ENCODE measurements around the gene RETREG2.

The RETREG2 gene

GRCh38 chr2:219131744-219132143 lies 46.3 kb upstream of the RETREG2 start:
- Histone ChIP-seq H2BK5ac (ENCODE audit: low read length) (no peak overlapping the region), H3K9ac (ENCODE audit: low read depth, low read length, poor library complexity) (no peak overlapping the region), H3K4me3 (ENCODE audit: low read length in 2 of 2) (no peak overlapping the region), H3K4ac (ENCODE audit: low read length) (no peak overlapping the region), H2BK12ac (ENCODE audit: low read length) (no peak overlapping the region), H3K79me1 (ENCODE audit: low read depth, low read length) (no peaks in the 10 kb centered on the region), H3K9me3 (replicated peaks in 1 of 2; ENCODE audit: control insufficient read depth in 2 of 2, insufficient read depth in 1 of 2, low read depth in 1 of 2, low read length in 2 of 2) (no peaks in the 10 kb centered on the region), H3K14ac (ENCODE audit: low read length) (no peak overlapping the region), H3K4me2 (ENCODE audit: insufficient read depth, low read length, poor library complexity, severe bottlenecking) (no peak overlapping the region), H2BK15ac (ENCODE audit: low read length) (no peak overlapping the region), H3K4me1 (ENCODE audit: control insufficient read depth in 2 of 2, insufficient read depth in 1 of 2, low read depth in 1 of 2, low read length in 2 of 2) (no peaks in the 10 kb centered on the region), H2BK120ac (ENCODE audit: low read depth, low read length) (no peak overlapping the region), H4K91ac (ENCODE audit: low read depth, low read length, poor library complexity) (no peak overlapping the region), H4K8ac (ENCODE audit: low read depth, low read length) (no peak overlapping the region), H3K27ac (replicated peaks; ENCODE audit: low read length) (no peak overlapping the region), H3K18ac (ENCODE audit: low read length) (no peak overlapping the region), H2AFZ (ENCODE audit: low read length) (no peak overlapping the region), H3K27me3 (ENCODE audit: control insufficient read depth in 3 of 3, insufficient read depth in 3 of 3, low read depth in 1 of 3, low read length in 3 of 3) (no peaks in the 10 kb centered on the region), H3K23ac (ENCODE audit: low read depth, low read length, poor library complexity) (no peak overlapping the region), H3K36me3 (replicated peaks in 1 of 2; ENCODE audit: control insufficient read depth in 2 of 2, insufficient read depth in 2 of 2, low read length in 2 of 2) (peaks cover 0 to 1% of the 10 kb centered on the region in 2 donors), H2AK5ac (ENCODE audit: low read depth, low read length) (no peak overlapping the region)
- DNase-seq (ENCODE audit: low spot score) = no peak
- no CpG with 5 or more reads among the region's 4 CpGs for WGBS, 2 donors (ENCODE audit: extremely low coverage in 2 of 2, insufficient read length in 2 of 2, insufficient replicate concordance in 1 of 2)

GRCh38 chr2:219133976-219134375 lies 44.1 kb upstream of the RETREG2 start:
- no peak overlapping the region for H2BK15ac ChIP-seq (ENCODE audit: low read length)
- H3K18ac ChIP-seq (ENCODE audit: low read length) = no peak overlapping the region
- peaks cover 1 to 8% of the 10 kb centered on the region in 2 donors for H3K36me3 ChIP-seq (replicated peaks in 1 of 2; ENCODE audit: control insufficient read depth in 2 of 2, insufficient read depth in 2 of 2, low read length in 2 of 2)
- no peak overlapping the region for H3K4ac ChIP-seq (ENCODE audit: low read length)
- H4K8ac ChIP-seq (ENCODE audit: low read depth, low read length) = no peak overlapping the region
- 100% methylated on average over 1 of the region's 4 CpGs; no CpG with 5 or more reads in 1 of the 2 donors for WGBS, 2 donors (ENCODE audit: extremely low coverage in 2 of 2, insufficient read length in 2 of 2, insufficient replicate concordance in 1 of 2)
- no peak overlapping the region for H3K27ac ChIP-seq (replicated peaks; ENCODE audit: low read length)
- H3K9ac ChIP-seq (ENCODE audit: low read depth, low read length, poor library complexity) = no peak overlapping the region
- no peak overlapping the region for H3K4me2 ChIP-seq (ENCODE audit: insufficient read depth, low read length, poor library complexity, severe bottlenecking)
- no peak overlapping the region for H3K23ac ChIP-seq (ENCODE audit: low read depth, low read length, poor library complexity)
- H2AFZ ChIP-seq (ENCODE audit: low read length) = no peak overlapping the region
- no peak overlapping the region for H2BK120ac ChIP-seq (ENCODE audit: low read depth, low read length)
- no peak overlapping the region for H2AK5ac ChIP-seq (ENCODE audit: low read depth, low read length)
- H3K4me3 ChIP-seq (ENCODE audit: low read length in 2 of 2) = no peak overlapping the region
- H2BK5ac ChIP-seq (ENCODE audit: low read length) = no peak overlapping the region
- no peak overlapping the region for H3K14ac ChIP-seq (ENCODE audit: low read length)
- DNase-seq (ENCODE audit: low spot score) = no peak
- no peak overlapping the region for H4K91ac ChIP-seq (ENCODE audit: low read depth, low read length, poor library complexity)
- no peaks in the 10 kb centered on the region for H3K4me1 ChIP-seq (ENCODE audit: control insufficient read depth in 2 of 2, insufficient read depth in 1 of 2, low read depth in 1 of 2, low read length in 2 of 2)
- no peaks in the 10 kb centered on the region for H3K27me3 ChIP-seq (ENCODE audit: control insufficient read depth in 3 of 3, insufficient read depth in 3 of 3, low read depth in 1 of 3, low read length in 3 of 3)
- no peaks in the 10 kb centered on the region for H3K79me1 ChIP-seq (ENCODE audit: low read depth, low read length)
- no peaks in the 10 kb centered on the region for H3K9me3 ChIP-seq (replicated peaks in 1 of 2; ENCODE audit: control insufficient read depth in 2 of 2, insufficient read depth in 1 of 2, low read depth in 1 of 2, low read length in 2 of 2)
- no peak overlapping the region for H2BK12ac ChIP-seq (ENCODE audit: low read length)

DNA sequence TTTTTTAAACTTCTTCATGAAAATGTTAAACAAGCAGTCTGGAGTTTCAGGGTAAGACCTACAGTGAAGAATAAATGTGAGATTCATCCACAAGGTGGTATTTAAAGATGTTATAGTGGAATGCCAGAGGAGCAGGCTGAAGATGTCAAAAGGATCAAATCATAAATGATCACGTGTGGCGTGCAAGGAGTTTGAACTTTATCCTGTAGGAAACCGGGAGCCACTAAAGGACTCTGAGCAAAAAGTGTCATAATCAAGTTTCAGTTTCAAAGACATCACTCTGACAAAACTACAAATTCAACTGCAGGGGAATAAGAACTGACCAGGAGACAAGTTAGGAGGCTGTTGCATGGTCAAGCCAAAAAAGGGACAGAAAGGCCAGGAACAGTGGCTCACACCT lies 37.4 kb upstream of the RETREG2 start:
- Histone ChIP-seq H3K9me3 (replicated peaks in 1 of 2; ENCODE audit: control insufficient read depth in 2 of 2, insufficient read depth in 1 of 2, low read depth in 1 of 2, low read length in 2 of 2) (no peaks in the 10 kb centered on the region), H4K8ac (ENCODE audit: low read depth, low read length) (no peak overlapping the region), H2BK15ac (ENCODE audit: low read length) (no peak overlapping the region), H3K79me1 (ENCODE audit: low read depth, low read length) (no peaks in the 10 kb centered on the region), H3K14ac (ENCODE audit: low read length) (no peak overlapping the region), H2AK5ac (ENCODE audit: low read depth, low read length) (no peak overlapping the region), H3K4me2 (ENCODE audit: insufficient read depth, low read length, poor library complexity, severe bottlenecking) (no peak overlapping the region), H3K4me1 (ENCODE audit: control insufficient read depth in 2 of 2, insufficient read depth in 1 of 2, low read depth in 1 of 2, low read length in 2 of 2) (no peaks in the 10 kb centered on the region), H3K27me3 (ENCODE audit: control insufficient read depth in 3 of 3, insufficient read depth in 3 of 3, low read depth in 1 of 3, low read length in 3 of 3) (no peaks in the 10 kb centered on the region), H3K23ac (ENCODE audit: low read depth, low read length, poor library complexity) (no peak overlapping the region), H3K36me3 (replicated peaks in 1 of 2; ENCODE audit: control insufficient read depth in 2 of 2, insufficient read depth in 2 of 2, low read length in 2 of 2) (peaks cover 2 to 46% of the 10 kb centered on the region in 2 donors), H3K4me3 (ENCODE audit: low read length in 2 of 2) (no peak overlapping the region), H3K18ac (ENCODE audit: low read length) (no peak overlapping the region), H3K4ac (ENCODE audit: low read length) (no peak overlapping the region), H2BK5ac (ENCODE audit: low read length) (no peak overlapping the region), H2BK120ac (ENCODE audit: low read depth, low read length) (no peak overlapping the region), H2AFZ (ENCODE audit: low read length) (no peak overlapping the region), H3K27ac (replicated peaks; ENCODE audit: low read length) (no peak overlapping the region), H3K9ac (ENCODE audit: low read depth, low read length, poor library complexity) (no peak overlapping the region), H2BK12ac (ENCODE audit: low read length) (no peak overlapping the region), H4K91ac (ENCODE audit: low read depth, low read length, poor library complexity) (no peak overlapping the region)
- DNase-seq (ENCODE audit: low spot score) = no peak
- no CpG with 5 or more reads among the region's 3 CpGs for WGBS, 2 donors (ENCODE audit: extremely low coverage in 2 of 2, insufficient read length in 2 of 2, insufficient replicate concordance in 1 of 2)

DNA sequence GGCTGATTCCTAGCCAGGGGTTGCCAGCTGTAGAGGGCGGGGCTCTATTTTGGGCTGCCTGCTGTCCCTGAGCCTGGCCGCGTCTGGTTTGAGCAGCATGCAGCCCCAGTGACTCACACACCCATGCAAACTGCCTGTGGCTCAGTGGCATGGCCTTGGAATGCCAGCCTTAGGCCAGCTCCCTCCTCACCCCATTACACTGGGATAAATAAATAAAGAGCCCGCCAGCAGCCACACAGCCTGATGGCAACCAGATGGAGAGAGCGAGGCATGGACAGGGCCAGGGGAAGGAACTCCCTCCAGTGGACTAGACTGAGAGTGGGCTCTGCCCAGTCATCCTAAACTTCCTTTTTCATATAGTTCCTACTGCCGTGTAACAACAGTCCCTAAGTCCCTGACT lies 35.7 kb upstream of the RETREG2 start:
- Histone ChIP-seq H3K9me3 (replicated peaks in 1 of 2; ENCODE audit: control insufficient read depth in 2 of 2, insufficient read depth in 1 of 2, low read depth in 1 of 2, low read length in 2 of 2) (no peaks in the 10 kb centered on the region), H3K27ac (replicated peaks; ENCODE audit: low read length) (no peak overlapping the region), H3K4me1 (ENCODE audit: control insufficient read depth in 2 of 2, insufficient read depth in 1 of 2, low read depth in 1 of 2, low read length in 2 of 2) (no peaks in the 10 kb centered on the region), H3K4me2 (ENCODE audit: insufficient read depth, low read length, poor library complexity, severe bottlenecking) (no peak overlapping the region), H3K23ac (ENCODE audit: low read depth, low read length, poor library complexity) (no peak overlapping the region), H3K14ac (ENCODE audit: low read length) (no peak overlapping the region), H2AK5ac (ENCODE audit: low read depth, low read length) (no peak overlapping the region), H3K27me3 (ENCODE audit: control insufficient read depth in 3 of 3, insufficient read depth in 3 of 3, low read depth in 1 of 3, low read length in 3 of 3) (no peaks in the 10 kb centered on the region), H3K4me3 (ENCODE audit: low read length in 2 of 2) (no peak overlapping the region), H2BK15ac (ENCODE audit: low read length) (no peak overlapping the region), H3K79me1 (ENCODE audit: low read depth, low read length) (no peaks in the 10 kb centered on the region), H2BK120ac (ENCODE audit: low read depth, low read length) (no peak overlapping the region), H3K36me3 (replicated peaks in 1 of 2; ENCODE audit: control insufficient read depth in 2 of 2, insufficient read depth in 2 of 2, low read length in 2 of 2) (peaks cover 9 to 57% of the 10 kb centered on the region in 2 donors), H3K4ac (ENCODE audit: low read length) (no peak overlapping the region), H4K8ac (ENCODE audit: low read depth, low read length) (no peak overlapping the region), H2BK12ac (ENCODE audit: low read length) (no peak overlapping the region), H2AFZ (ENCODE audit: low read length) (no peak overlapping the region), H3K18ac (ENCODE audit: low read length) (no peak overlapping the region), H4K91ac (ENCODE audit: low read depth, low read length, poor library complexity) (no peak overlapping the region), H3K9ac (ENCODE audit: low read depth, low read length, poor library complexity) (no peak overlapping the region), H2BK5ac (ENCODE audit: low read length) (no peak overlapping the region)
- WGBS, 2 donors (ENCODE audit: extremely low coverage in 2 of 2, insufficient read length in 2 of 2, insufficient replicate concordance in 1 of 2) = no CpG with 5 or more reads among the region's 6 CpGs
- no peak for DNase-seq (ENCODE audit: low spot score)
